Measurements from ENCODE around the gene GFI1. TPM values are rescaled to one million over a fixed set of nuclear protein-coding genes. Genes with fewer than 3 reads are reported as not detected.

GFI1 gene
- total RNA-seq, 1 experiment from 2014 or later = not detected

DNA sequence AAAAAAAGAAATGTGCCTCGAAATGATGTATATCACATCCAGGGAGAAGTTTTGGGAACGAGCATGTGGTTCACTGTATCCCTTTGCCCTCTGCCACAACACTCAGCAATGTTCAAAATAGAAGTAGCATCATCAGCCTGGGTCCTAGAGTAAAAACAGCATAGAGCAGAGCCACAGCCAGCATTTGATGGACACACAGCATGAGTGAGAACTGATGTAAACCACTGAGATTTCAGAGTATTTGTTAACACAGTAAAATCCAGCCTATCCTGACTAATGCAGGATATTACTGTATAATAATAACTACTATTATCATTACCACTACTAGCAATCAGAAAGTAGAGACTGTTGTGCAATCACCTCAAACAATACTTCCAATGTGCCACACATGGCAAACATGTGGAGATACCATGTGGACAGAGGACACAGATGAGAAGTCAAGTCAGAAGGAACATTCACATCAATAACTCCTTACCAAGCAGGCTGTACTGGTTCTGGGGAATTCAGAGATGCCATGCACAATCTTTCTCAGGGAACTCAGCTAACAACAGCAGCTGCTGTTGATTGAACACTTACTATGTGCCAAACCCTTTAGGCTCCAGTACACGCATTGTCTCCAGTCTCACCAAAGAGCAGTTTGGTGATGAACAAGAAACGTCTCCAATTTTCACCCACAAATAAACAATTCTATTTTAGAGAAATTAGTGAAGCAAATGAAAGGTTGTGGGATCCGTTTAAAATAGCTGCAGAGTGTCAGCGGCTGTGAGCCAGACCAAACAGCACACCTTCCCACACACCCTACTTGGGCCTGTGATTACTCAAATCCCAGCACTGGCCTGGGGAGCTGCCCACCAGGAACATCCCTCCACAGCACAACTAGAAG, 16.6 kb upstream of the GFI1 start:
- intact Hi-C loops (cut with micrococcal nuclease) = no loop called here
- BruUV-seq (replicated peaks) = no TSS peak
- DNase-seq (ENCODE audit: unreplicated experiment) = no peak
- Mint-ChIP-seq H3K36me3 (ENCODE audit: insufficient read depth, unreplicated experiment) (no peaks in the 10 kb centered on the region), H3K27me3 (ENCODE audit: insufficient read depth, unreplicated experiment) (no peaks in the 10 kb centered on the region), H3K9me3 (ENCODE audit: unreplicated experiment) (no peaks in the 10 kb centered on the region), H3K4me3 (ENCODE audit: unreplicated experiment) (no peak overlapping the region), H3K4me1 (ENCODE audit: insufficient read depth, unreplicated experiment) (no peaks in the 10 kb centered on the region), H3K27ac (ENCODE audit: low read depth, unreplicated experiment) (no peak overlapping the region)
- TF ChIP-seq, protein P1, sequence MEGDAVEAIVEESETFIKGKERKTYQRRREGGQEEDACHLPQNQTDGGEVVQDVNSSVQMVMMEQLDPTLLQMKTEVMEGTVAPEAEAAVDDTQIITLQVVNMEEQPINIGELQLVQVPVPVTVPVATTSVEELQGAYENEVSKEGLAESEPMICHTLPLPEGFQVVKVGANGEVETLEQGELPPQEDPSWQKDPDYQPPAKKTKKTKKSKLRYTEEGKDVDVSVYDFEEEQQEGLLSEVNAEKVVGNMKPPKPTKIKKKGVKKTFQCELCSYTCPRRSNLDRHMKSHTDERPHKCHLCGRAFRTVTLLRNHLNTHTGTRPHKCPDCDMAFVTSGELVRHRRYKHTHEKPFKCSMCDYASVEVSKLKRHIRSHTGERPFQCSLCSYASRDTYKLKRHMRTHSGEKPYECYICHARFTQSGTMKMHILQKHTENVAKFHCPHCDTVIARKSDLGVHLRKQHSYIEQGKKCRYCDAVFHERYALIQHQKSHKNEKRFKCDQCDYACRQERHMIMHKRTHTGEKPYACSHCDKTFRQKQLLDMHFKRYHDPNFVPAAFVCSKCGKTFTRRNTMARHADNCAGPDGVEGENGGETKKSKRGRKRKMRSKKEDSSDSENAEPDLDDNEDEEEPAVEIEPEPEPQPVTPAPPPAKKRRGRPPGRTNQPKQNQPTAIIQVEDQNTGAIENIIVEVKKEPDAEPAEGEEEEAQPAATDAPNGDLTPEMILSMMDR (IDR thresholded peaks at IDR 0.05; ENCODE audit: unreplicated experiment) = no peak
- CTCF ChIA-PET = no interaction called here
- POLR2A ChIA-PET = interaction anchor here (0.6 to 0.7 kb wide), 2 partner anchors 9 to 20 kb away, joined by 3 to 5 read pairs; no protein-coding TSS in a partner anchor

DNA sequence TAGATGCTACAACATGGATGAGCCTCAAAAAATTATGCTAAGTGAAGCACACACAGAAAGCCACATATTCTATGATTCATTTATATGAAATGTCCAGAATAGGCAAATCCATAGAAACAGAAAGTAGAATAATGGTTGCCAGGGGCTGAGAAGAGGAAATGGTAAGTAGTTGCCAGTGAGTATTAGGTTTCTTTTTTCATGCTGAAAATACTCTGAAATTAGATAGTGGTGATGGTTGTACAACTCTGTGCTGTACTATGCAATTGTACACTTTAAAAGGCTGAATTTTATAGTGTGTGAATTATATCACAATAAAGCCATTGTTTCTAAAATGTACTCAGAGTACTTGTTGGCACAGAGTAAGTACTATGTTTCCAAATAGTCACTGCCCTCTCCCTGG, 15.5 kb upstream of the GFI1 start:
- ChIA-PET CTCF (no interaction called here), POLR2A (no interaction called here)
- no peaks in the 10 kb centered on the region for H3K4me1 Mint-ChIP-seq (ENCODE audit: insufficient read depth, unreplicated experiment)
- no peak for DNase-seq (ENCODE audit: unreplicated experiment)
- no peak overlapping the region for H3K4me3 Mint-ChIP-seq (ENCODE audit: unreplicated experiment)
- intact Hi-C loops (cut with micrococcal nuclease) = no loop called here
- no peak overlapping the region for H3K27ac Mint-ChIP-seq (ENCODE audit: low read depth, unreplicated experiment)
- H3K36me3 Mint-ChIP-seq (ENCODE audit: insufficient read depth, unreplicated experiment) = no peaks in the 10 kb centered on the region
- no peaks in the 10 kb centered on the region for H3K9me3 Mint-ChIP-seq (ENCODE audit: unreplicated experiment)
- BruUV-seq (replicated peaks) = no TSS peak
- TF ChIP-seq, protein P1 (IDR thresholded peaks at IDR 0.05; ENCODE audit: unreplicated experiment) = no peak
- H3K27me3 Mint-ChIP-seq (ENCODE audit: insufficient read depth, unreplicated experiment) = no peaks in the 10 kb centered on the region

DNA sequence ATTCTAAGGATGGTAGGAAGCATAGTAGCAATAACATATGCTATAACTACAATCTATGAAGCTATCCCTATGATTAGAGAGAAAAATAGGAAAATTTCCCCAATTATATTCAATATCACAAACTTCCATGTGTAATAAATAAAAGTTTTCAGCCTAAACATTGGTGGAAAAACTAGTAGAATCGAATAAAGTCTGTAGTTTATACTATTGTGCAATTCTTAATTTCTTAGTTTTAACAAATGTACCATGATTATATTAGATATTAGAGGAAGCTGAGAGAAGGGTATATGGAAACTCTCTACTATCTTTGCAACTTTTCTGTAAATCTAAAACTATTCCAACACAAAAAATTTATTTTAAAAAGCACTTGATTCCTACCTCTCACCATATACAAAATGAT, 13.8 kb upstream of the GFI1 start:
- ChIA-PET POLR2A (interaction anchor here (0.7 kb wide), 1 partner anchor 105 kb away, joined by 3 read pairs; no protein-coding TSS in a partner anchor), CTCF (interaction anchor here (0.6 kb wide), 1 partner anchor 190 kb away, joined by 3 read pairs; no protein-coding TSS in a partner anchor)
- DNase-seq (ENCODE audit: unreplicated experiment) = no peak
- Mint-ChIP-seq H3K27me3 (ENCODE audit: insufficient read depth, unreplicated experiment) (no peaks in the 10 kb centered on the region), H3K9me3 (ENCODE audit: unreplicated experiment) (no peaks in the 10 kb centered on the region), H3K27ac (ENCODE audit: low read depth, unreplicated experiment) (no peak overlapping the region), H3K36me3 (ENCODE audit: insufficient read depth, unreplicated experiment) (no peaks in the 10 kb centered on the region), H3K4me1 (ENCODE audit: insufficient read depth, unreplicated experiment) (no peaks in the 10 kb centered on the region), H3K4me3 (ENCODE audit: unreplicated experiment) (no peak overlapping the region)
- BruUV-seq (replicated peaks) = no TSS peak
- TF ChIP-seq, protein P1 (IDR thresholded peaks at IDR 0.05; ENCODE audit: unreplicated experiment) = no peak
- intact Hi-C loops (cut with micrococcal nuclease) = no loop called here

DNA sequence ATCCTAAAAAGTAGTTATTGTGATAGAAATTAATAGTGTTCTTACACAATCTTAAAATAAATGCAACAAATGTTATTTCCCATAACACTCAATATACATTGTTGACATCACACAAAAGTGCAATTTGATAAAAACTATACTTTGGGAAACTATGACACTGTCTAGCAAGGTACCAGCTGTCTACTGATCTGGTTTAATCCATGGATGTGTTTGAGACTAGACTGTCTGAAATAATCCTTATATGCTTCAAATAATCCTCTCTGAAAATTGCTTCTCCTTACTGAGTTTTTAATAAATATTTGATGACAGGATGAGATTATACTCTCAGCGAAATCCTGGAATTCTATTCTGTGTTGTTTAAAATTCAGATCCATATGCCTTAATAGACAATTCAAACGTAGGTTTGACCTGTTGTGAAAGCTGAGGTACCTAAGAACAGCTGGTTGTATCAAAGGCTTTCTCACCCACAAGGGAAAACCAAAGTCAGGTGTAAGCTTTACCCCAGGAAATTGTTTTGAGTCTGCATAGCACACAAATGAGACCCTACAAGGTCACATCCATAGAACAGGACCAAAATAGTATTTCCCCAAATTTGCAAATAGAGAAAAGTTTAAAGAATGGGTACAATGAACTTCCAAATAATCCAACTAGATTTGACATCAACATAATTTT, 8.8 kb upstream of the GFI1 start:
- Mint-ChIP-seq H3K27me3 (ENCODE audit: insufficient read depth, unreplicated experiment) (no peaks in the 10 kb centered on the region), H3K4me1 (ENCODE audit: insufficient read depth, unreplicated experiment) (no peaks in the 10 kb centered on the region), H3K36me3 (ENCODE audit: insufficient read depth, unreplicated experiment) (no peaks in the 10 kb centered on the region), H3K9me3 (ENCODE audit: unreplicated experiment) (no peaks in the 10 kb centered on the region), H3K4me3 (ENCODE audit: unreplicated experiment) (no peak overlapping the region), H3K27ac (ENCODE audit: low read depth, unreplicated experiment) (no peak overlapping the region)
- TF ChIP-seq, protein P1 (IDR thresholded peaks at IDR 0.05; ENCODE audit: unreplicated experiment) = no peak
- ChIA-PET POLR2A (no interaction called here), CTCF (no interaction called here)
- intact Hi-C loops (cut with micrococcal nuclease) = no loop called here
- DNase-seq (ENCODE audit: unreplicated experiment) = no peak
- BruUV-seq (replicated peaks) = no TSS peak
